Gastroesophageal sphincter (tissue), 3 donors: ENCODE results near the gene NPC1.

ENCODE experiments used
- CTCF ChIP-seq, 4 experiments: fragments of 200-600 bp in 2 of 4; fragments of 450-650 bp in 2 of 4; sonication (generic) in 1 of 4; IDR thresholded peaks; one replicate each; pipeline ENCODE4 v1.5.1; 2017 to 2019; ENCODE audit warnings: antibody characterized with exemption in 4 of 4, mild to moderate bottlenecking in 2 of 4, moderate library complexity in 2 of 4
- POLR2A ChIP-seq, 2 donors: fragments of 450-650 bp; IDR thresholded peaks; one replicate each; pipeline ENCODE4 v1.6.1; 2017; ENCODE audit warnings: antibody characterized with exemption in 2 of 2, mild to moderate bottlenecking in 2 of 2, moderate library complexity in 1 of 2

- no peak for TF ChIP-seq CTCF (IDR thresholded peaks at IDR 0.05)
- no peak for TF ChIP-seq POLR2A (IDR thresholded peaks at IDR 0.05)
These were observed 47.4 kb downstream of the NPC1 start for GRCh38 chr18:23538870-23539269.
